ENCODE measurements around the gene CEP152.

DNA sequence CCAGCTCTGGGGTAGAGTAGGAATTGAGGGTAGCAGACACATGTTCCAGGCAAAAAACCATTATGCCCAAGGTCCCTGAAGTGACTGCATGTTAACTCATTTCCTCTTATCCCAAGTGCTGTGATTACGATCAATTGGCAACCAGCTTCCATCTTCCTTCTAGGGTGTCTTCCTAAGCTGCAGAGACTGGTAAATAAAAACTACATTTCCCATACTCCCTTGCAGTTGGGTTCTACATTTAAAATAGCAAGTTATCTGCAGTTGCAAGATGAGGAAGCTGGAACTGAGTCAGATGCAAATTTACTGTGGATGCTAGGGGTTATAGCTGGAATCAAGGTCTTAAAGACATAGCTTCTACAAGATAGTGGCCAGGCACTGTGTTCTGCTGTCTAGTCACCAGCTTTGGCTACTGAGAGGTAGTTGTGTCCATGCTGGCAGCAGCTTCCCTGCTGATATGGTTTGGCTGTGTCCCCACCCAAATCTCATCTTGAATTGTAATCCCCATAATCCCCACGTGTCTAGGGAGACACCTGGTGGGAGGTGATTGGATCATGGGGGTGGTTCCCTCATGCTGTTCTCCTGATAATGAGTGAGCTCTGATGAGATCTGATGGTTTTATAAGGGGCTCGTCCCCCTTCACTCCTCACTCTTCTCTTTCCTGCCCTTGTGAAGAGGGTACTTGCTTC is 114.1 kb downstream of the CEP152 start:
- TF ChIP-seq, protein P1, sequence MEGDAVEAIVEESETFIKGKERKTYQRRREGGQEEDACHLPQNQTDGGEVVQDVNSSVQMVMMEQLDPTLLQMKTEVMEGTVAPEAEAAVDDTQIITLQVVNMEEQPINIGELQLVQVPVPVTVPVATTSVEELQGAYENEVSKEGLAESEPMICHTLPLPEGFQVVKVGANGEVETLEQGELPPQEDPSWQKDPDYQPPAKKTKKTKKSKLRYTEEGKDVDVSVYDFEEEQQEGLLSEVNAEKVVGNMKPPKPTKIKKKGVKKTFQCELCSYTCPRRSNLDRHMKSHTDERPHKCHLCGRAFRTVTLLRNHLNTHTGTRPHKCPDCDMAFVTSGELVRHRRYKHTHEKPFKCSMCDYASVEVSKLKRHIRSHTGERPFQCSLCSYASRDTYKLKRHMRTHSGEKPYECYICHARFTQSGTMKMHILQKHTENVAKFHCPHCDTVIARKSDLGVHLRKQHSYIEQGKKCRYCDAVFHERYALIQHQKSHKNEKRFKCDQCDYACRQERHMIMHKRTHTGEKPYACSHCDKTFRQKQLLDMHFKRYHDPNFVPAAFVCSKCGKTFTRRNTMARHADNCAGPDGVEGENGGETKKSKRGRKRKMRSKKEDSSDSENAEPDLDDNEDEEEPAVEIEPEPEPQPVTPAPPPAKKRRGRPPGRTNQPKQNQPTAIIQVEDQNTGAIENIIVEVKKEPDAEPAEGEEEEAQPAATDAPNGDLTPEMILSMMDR (IDR thresholded peaks at IDR 0.05) = no peak
- TF ChIP-seq POLR2AphosphoS5 (IDR thresholded peaks at IDR 0.05; ENCODE audit: low read depth, low read length) (no peak), TCF7L2 (IDR thresholded peaks at IDR 0.05; ENCODE audit: low read depth, low read length) (no peak)
